Stimulated activated CD8-positive, alpha-beta memory T cell treated with anti-CD3 and anti-CD28 coated beads, Interleukin-7, amount 100 ng/mL, for 4 hours (primary cell): ENCODE data around the gene KLF16.
"Not testable (repeated sequence)": the region's sequence is repeated elsewhere in the genome, so short reads cannot be mapped to it uniquely, and the experiment has no call there.

Experiments
- DNase-seq, 2 donors: peaks; one replicate each; pipeline ENCODE4 v3.0.0-alpha.2; 2020; ENCODE audit warnings: low read depth in 2 of 2

The KLF16 gene

DNA sequence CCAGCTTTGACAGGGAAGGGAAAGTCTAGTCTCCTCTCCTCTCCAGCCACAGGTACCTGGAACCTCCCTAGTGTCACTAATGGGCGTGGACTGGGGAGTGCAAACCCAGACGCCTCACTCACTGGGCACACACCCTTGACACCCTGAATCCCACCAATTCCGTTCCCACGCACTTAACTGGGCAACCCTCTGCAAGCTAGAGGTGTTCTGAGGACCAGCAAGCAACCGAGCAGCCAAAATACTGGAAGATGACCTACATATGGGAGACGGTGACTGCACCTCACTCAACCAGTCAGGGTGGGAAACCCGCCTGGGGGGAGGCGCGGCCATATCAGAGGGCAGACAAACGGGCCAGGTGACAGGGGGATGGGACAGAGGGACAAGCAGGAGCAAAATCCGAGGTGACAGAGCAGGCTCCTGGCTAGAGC lies 20.9 kb upstream of the KLF16 start:
- DNase-seq = peak in 1 of 2 donors; percentile 61

DNA sequence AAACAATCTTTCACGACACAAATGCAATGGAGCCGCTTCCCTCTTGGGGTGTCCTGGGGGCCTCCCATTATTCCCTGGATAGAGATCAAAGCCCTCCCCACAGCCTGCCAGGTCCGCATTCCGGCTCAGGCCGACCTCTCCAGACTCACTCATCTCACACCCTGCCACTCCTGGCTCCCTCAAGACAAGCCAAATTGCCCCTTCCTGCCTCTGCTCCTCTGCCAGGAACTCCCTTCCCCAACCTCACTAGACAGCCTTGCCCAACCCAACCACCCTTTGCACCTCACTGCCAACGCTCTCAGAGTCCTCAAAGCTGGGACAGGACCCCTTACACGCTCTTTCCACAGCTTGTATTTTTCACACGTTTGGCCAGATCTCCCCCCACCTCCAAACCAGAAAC lies 20.4 kb upstream of the KLF16 start:
- DNase-seq = no peak

GRCh38 chr19:1882786-1883692 lies 19.7 kb upstream of the KLF16 start:
- no peak for DNase-seq

- DNase-seq = peak; percentile 62 to 65
Observed at GRCh38 chr19:1882089-1882785, 18.9 kb upstream of the KLF16 start.

DNA sequence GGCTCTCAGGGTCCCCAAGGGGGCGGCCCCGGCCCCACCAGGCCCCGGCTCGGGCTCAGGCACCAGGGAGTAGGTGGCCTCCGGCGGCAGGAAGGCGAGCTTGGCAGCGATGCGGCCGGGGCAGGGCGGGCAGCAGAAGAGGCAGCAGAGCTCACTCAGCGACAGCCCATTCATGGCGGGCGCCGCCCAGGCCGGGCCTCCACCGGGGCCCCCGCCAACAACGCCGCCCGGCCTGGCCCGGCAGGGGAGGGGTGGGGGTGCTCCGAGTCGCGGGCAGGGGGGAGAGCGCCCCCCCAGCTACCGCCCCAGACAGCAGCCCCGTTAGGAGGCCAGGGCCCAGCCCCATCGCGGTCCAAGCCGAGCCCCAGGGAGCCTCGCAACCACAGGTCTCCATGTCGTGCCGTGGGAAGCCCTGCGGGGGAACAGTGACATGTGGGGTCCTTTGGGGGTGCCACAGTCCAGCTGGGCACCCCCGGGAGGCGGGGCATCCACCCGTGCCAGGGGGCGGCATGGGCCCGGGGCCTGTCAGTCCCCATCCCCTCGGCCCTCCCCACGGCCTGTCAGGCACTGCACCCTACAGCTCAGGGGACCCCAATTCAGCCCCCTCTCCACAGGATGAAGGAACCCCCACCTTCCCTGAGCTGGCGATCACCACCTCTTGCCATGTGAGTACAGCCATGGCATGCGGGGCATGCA lies 18.2 kb upstream of the KLF16 start:
- not testable (repeated sequence) for DNase-seq

DNA sequence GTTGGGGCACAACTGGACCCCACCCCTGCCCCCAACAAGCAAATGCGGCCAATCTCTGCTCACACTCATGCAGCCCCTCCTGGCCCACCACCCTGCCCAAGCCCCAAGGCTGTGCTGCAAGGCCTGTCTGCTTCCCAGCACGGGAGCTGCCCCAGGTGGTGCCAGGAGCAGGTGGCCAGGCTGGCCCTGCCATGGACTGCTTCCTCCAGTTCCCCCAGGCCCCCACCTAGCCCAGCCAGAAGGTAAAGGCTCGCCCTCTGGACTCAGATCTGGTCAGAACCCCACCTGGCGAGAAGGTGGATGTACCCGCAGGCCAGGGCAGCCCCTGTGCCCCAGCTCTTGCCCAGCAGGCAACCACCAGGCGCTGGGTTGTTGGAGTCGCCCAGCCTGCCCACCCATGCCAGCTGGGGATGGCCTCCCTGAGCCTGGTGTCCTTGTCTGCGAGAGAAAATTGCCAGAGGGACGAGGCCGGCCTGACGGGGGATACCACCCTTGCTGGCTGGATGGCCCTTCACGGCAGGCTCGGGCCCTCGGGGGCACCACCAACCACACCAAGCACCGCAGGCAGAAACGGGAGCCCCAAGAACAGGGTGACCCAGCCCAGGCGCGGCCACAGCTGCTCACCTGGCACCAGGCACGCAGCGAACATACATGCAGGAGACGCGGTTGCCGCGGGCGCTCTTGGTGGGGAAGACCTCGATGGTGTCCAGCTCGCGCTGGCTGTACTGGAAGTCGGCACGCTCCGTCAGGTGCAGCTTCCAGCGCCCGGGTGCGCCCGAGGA lies 17.4 kb upstream of the KLF16 start:
- no peak for DNase-seq

DNA sequence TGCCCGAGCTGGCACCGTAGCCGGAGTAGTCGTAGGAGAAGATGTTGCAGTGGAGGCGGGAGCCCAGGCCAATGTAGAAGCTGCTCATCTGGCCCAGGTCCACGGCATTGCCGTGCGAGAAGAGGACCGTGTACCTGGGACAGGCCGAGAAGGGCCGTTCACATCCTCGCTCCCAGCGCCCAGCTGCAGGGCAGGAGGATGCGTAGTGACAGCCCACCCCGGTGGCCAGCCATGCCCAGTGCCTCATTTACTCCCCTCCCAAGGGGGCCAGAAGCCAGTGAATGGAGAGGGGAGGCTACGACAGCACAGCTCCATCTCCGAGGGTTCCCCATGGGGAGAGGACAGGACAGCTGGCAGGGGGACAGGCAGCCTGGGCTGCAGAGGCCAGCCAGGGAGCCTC lies 16.6 kb upstream of the KLF16 start:
- not testable (repeated sequence) for DNase-seq

DNA sequence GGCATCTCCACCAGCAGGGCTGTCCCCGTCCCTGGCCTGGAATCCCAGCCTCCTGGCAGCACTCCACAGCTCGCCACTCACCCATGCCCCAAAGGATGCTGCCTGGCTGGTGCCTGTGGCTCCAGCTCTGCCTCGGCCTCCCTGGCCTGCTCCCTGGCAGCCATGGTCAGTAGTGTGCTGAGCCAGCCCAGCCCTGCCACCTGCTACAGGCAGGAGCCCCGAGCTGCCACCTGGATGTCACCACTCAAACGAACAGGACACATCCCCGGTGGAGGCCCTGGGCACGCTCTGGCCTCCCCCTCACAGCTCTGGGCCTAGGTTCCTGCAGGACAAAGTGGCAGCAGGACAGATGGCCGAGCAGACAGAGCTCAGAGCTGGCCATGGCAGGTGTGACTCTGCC lies 15.2 kb upstream of the KLF16 start:
- not testable (repeated sequence) for DNase-seq

DNA sequence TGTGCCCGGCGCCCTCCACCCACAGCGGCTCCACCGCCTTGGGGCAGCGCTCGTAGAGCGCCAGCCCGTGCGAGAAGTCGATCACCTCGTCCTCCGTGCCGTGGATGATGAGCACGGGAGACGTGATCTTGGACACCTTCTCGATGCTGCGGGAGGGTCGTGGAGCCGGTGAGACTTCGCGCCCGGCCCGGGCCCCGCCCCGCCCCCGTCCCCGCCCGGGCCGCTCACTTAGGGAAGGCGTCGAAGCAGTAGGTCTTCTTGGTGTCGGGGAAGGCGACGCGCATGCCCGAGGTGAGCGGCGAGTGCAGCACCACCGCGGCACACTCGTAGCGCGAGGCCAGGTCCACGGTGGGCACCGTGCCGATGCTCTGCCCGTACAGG lies 13.9 kb upstream of the KLF16 start:
- not testable (repeated sequence) for DNase-seq

DNA sequence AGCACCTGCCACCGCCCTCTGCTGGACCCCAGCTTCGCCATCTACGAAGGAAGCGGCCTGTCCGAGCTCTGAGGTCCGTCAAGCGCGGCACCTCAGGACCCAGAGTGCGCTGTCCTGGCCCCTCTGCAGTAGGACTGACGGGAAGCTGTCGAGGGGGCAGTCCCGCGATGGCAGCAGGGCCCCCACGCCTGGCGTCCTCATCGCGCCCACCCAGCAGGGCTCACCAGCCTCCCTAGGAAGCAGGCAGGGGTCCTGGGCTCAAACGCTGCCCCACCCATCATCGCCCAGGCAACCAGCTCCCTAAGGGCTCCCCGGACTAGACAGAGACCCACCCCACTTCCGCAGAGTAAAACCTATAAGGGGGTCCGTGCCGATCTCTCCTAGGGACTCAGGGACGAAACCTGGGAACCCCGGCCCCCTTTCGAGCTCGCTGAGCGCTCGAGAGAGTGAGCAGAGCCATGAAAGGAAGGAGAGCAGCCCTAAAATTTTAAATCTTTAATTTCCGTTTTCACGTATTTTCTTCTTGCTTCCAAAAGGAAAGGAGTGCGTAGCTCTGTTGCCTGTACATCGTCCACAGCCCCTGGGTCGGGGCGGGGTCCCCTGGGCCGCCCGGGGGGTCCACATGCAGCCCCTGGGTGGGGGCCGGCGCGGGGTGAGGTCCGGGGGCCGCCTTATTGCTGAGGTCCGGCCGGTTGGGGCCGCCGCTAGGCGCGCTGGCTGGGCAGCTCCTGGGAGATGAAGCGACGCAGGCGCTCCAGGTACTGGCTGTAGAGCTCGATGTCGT lies 13.3 kb upstream of the KLF16 start:
- not testable (repeated sequence) for DNase-seq

DNA sequence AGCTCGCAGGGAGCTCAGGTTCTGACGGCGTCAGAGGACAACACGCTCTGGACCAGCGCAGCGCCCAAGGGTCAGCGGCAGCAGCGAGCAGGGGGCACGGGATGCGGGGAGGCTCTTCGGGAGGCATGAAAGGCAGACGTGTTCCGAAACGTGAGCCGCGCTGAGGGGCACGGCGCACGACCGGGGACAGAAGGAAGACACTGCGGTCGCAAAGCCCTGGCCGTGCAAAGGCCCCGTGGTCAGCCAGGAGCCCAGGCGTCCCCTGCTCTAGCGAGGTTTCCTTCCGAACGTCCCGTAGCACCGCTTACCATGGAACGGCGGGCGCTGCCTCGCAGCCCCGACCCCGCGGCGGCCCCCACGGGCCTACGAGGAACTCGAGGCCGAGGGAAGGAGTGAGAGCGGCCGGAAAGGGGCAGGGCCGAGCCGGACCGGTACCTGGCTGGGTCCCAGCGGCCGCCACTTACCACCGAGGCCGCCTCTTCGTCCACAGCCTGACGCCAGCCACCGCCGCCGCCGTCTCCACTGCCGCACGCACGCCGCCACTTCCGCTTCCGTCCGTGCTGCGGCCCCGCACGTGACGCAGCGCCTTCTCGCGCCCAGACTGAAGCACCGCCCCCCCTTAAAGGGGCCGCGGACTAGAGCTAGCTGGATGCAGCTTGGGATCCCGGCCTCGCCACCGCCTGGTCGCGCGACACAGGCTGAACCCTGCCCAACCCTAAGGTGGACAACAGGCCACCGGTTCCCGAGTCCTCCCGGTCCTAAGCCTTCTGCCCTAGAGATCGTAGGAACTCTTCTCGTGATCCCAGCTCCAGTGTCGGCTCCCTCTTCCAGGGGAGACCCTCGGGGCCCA lies 12.5 kb upstream of the KLF16 start:
- peak; percentile 68 to 86 for DNase-seq

GRCh38 chr19:1875265-1875645 lies 11.9 kb upstream of the KLF16 start:
- not testable (repeated sequence) for DNase-seq

DNA sequence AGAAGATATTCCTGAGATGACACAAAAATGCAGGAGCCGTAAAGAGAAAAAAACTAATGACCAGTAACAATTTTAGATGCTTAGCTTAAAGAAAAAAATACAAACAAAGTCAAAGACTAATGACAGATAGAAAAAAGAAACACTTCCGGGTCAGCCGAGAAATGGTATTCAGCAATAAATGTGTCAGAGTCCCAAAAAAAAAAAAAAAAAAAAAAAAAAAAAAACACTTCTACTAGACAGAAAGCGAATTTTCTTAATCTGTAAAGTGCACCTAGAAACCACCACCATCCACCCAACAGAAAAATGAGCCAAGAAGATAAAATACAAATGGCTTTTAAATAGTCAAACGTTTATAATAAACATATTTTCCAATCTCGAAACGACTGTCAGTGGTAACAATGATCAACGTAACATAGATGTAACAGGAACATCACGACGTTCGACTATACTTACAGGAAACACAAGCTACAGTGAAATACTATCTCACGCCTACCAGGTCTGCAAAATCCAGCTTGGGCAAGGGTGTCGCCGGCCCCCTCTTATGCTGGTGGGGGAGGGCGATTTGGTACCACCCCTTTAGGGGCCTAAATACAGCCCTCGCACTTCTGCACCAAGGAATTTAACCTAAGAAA lies 11.3 kb upstream of the KLF16 start:
- DNase-seq = no peak

GRCh38 chr19:1873524-1874473 lies 10.4 kb upstream of the KLF16 start:
- no peak for DNase-seq

DNA sequence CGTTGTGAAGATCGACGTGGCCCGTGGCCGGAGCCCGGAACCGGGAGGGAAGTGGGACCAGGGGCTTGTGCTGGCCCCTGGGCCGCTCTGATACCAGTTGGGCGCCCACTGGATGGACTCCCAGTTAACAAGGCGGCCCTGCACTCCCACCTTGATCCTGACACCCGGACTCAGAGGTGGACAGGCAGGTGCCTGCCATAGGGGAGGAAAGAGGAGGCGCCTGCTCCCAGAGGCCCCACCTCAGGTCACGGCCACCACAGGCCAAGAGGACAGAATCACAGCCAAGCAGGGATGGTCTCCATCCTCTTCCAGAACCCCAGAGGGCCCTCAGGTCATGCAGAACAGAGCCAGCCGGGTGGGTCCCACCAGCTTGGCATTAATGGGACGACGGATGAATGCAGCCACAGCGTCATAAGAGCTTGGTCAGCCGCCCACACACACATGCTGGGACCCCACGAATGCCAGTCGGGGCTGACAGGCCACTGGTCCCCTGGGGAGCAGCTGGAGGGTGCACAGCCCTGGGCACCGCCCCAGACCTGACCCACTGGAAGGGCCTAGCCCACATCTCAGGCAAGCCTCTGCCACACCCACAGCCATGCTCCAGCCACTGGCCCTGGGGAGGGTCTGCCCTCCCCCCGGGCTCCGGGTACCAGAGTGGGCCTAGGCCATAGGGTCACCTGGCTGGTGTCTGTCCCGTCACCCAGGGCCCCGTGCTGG lies 9.6 kb upstream of the KLF16 start:
- no peak for DNase-seq

DNA sequence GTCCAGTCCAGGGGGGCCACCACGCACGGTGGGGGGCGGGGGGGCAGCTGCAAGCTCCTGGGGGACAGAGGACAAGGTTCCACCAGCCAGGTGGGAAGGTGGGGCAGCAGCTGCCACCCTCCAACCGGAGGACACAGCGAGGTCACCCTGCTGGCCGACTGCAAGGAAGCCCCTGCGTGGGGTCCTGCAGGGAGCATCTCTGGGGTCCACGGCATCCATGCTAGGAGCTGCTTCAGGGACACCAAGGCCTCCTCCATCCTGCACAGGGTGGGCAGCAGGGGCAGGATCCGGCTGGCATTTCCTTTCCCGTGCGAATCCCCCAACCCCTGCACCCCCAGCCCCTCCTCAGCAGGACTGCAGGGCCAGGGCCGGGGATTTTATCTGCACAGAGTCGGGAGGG lies 8.3 kb upstream of the KLF16 start:
- no peak for DNase-seq

DNA sequence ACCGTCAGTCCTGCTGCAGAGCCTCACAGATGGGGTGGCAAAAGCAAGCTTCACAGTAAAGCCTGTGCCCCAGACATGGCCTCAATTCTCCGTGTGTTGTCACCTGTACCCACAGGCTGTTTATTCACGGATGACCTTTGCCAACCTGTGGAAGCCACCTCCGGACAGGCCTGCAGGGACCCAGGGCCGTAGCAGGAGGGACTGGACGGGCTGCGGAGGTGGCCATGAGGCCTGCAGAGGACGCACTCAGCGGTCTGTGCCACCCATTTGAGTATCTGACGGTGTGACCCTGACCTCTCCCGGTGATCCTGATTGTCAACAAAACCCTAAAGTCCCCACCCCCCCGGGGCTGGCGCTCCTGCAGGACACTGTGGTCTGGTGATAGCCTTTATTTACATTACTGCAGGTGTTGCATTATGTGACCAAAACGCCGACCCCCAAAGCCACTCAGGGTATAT lies 7.8 kb upstream of the KLF16 start:
- DNase-seq = no peak

GRCh38 chr19:1868971-1869370 lies 5.6 kb upstream of the KLF16 start:
- DNase-seq = no peak
